Stimulated activated memory B cell treated with anti-CD40 and anti-IgM and Interleukin-4, amounts not matched to agents 10 μg/mL and 1 μg/mL and 100 μg/mL, for 72 hours (primary cell): ENCODE measurements around the gene PDCL3.

Experiments used
- ATAC-seq: fragments of 150-1000 bp; cut with Tn5 transposase; 2 replicates; pipeline ENCODE4 v1.10.0; 2021
- H3K27ac Mint-ChIP-seq: one replicate; pipeline ENCODE4 v1.8.0; 2022; ENCODE audit warnings: mild to moderate bottlenecking, mixed read lengths
- H3K27me3 Mint-ChIP-seq: one replicate; pipeline ENCODE4 v1.8.0; 2022; ENCODE audit warnings: mixed read lengths
- H3K36me3 Mint-ChIP-seq: one replicate; pipeline ENCODE4 v1.8.0; 2022; ENCODE audit warnings: mixed read lengths
- H3K4me1 Mint-ChIP-seq: one replicate; pipeline ENCODE4 v1.8.0; 2022; ENCODE audit warnings: mixed read lengths
- H3K4me3 Mint-ChIP-seq: one replicate; pipeline ENCODE4 v1.8.0; 2022; ENCODE audit warnings: mild to moderate bottlenecking, moderate library complexity, mixed read lengths
- H3K9me3 Mint-ChIP-seq: one replicate; pipeline ENCODE4 v1.8.0; 2022; ENCODE audit warnings: mixed read lengths

Gene PDCL3

DNA sequence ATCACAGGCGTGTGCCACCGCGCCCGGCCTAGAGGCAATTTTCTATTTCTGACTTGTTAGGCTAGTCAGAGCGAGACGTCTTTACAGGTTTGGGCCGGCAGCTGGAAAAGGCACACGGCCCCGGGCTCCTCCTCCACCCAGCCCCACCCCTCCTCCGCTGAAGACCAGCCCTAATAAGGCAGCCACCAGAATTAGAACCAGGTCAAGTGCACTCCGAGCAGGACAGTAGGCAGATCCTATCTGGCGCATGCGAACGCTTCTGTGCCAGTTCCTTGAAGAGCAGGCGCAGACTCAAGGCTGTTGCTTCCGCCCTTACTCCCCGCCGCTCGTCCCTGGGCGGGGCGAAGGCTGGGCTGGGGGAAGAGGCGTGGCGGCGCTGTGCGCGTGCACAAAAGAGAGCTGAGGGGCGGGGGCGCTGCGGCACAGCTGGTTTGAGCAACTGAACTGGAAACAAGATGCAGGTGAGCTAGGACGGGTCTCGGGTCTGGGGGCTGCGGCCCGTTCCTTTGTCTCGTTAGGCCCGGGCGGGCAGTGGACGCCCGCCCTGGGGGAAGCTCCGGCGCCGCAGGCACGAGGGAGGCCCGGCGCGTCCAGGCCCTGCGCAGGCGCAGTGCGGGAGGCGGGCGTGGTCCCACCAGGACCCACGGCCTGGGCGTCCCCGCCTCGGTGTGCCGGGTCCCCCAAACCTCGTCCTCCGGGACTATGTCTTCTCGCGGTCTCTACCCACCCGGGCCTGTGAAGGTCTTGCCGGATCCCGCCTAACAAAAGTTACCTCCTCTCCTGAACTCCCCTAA, at the start of gene PDCL3:
Gene PDCL3, plus strand, starts transcription at position 381 of the 794 bp plus-strand sequence. Its CDS starts 75 bp downstream, at position 456.
- ATAC-seq: peak; percentile 96
- Mint-ChIP-seq H3K9me3 (no peaks in the 10 kb centered on the region), H3K27me3 (no peaks in the 10 kb centered on the region), H3K4me3 (peak within 1 kb of the TSS; percentile 91), H3K4me1 (peaks cover 26% of the 10 kb centered on the region), H3K27ac (peak within 1 kb of the TSS; percentile 99), H3K36me3 (peaks cover 15% of the 10 kb centered on the region)

- no peak overlapping the region for H3K4me3 Mint-ChIP-seq
- ATAC-seq: peak; percentile 70
- peak overlapping the region; percentile 72 for H3K27ac Mint-ChIP-seq
- no peaks in the 10 kb centered on the region for H3K9me3 Mint-ChIP-seq
- no peaks in the 10 kb centered on the region for H3K36me3 Mint-ChIP-seq
- peaks cover 12% of the 10 kb centered on the region for H3K4me1 Mint-ChIP-seq
- peaks cover 10% of the 10 kb centered on the region for H3K27me3 Mint-ChIP-seq
These were observed 49.1 kb upstream of the PDCL3 start for GRCh38 chr2:100513650-100514049.

DNA sequence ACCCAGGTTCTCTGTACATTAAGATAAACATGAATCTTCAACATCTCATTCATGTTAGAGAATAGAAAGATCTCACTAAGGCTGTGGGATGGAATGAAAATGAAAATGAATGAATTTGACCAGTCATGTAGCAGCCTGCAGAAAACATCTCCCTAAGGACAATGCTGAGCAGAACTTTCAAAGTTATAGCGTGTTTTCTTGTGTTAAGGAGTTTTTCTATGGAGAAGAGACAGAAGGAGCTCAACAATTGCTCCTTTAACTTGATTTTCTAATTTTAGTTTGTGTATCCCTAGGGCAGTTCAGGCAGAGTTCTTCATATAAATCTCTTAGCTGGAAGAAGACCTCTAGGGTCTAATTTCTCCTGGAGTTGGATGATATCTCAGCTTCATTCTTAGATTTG, 45.2 kb upstream of the PDCL3 start:
- ATAC-seq: no peak
- Mint-ChIP-seq H3K4me1 (peaks cover 12% of the 10 kb centered on the region), H3K4me3 (no peak overlapping the region), H3K27me3 (peaks cover 21% of the 10 kb centered on the region), H3K27ac (no peak overlapping the region), H3K36me3 (no peaks in the 10 kb centered on the region), H3K9me3 (no peaks in the 10 kb centered on the region)

GRCh38 chr2:100518801-100519200, 44.0 kb upstream of the PDCL3 start:
- H3K4me3 Mint-ChIP-seq: no peak overlapping the region
- H3K36me3 Mint-ChIP-seq: no peaks in the 10 kb centered on the region
- no peaks in the 10 kb centered on the region for H3K9me3 Mint-ChIP-seq
- H3K27ac Mint-ChIP-seq: no peak overlapping the region
- no peak for ATAC-seq
- H3K27me3 Mint-ChIP-seq: peaks cover 21% of the 10 kb centered on the region
- peaks cover 2% of the 10 kb centered on the region for H3K4me1 Mint-ChIP-seq

DNA sequence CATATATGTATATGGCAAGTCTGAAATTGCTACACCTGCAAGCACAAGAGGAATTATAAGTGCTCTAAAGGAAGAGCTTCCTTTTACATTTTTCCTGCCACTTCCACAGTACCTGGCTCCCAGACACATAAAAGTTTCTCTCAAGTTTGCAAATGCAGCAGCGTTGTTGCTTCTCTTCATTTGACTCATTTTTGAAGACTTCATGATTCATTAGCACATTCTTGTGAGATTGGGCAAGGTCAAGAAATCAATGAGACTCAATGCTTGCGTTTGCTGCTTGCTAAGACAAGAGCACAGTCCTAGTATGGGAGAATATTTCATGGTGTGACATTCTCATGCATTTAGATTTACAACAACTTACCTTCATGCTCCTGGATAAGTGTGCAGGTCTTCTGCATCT, 42.6 kb upstream of the PDCL3 start:
- no peaks in the 10 kb centered on the region for H3K9me3 Mint-ChIP-seq
- no peaks in the 10 kb centered on the region for H3K4me1 Mint-ChIP-seq
- no peak overlapping the region for H3K27ac Mint-ChIP-seq
- H3K36me3 Mint-ChIP-seq: no peaks in the 10 kb centered on the region
- no peak overlapping the region for H3K4me3 Mint-ChIP-seq
- H3K27me3 Mint-ChIP-seq: peaks cover 21% of the 10 kb centered on the region
- ATAC-seq: no peak

DNA sequence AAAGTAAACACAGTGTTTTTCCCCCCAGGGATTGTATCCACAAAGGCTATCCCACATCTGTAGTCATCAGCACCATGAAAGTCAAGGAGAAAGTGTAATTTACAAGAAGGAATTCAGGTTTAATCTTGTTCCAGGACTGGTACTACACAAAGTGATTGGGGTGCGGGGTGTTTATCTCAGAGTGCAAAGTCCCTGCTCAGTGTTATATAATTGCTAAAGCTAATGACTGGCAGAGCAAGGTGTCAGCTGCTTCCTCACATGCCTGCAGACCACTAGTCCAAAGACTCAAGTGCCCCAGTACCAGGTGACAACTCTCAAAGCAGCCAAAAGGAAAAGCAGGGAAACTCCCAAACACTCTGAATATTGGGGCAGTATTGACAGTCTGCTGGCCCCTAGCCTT, 40.4 kb upstream of the PDCL3 start:
- Mint-ChIP-seq H3K9me3 (no peaks in the 10 kb centered on the region), H3K36me3 (no peaks in the 10 kb centered on the region), H3K27ac (no peak overlapping the region), H3K27me3 (peaks cover 21% of the 10 kb centered on the region), H3K4me3 (no peak overlapping the region), H3K4me1 (no peaks in the 10 kb centered on the region)
- ATAC-seq: no peak

- Mint-ChIP-seq H3K9me3 (no peaks in the 10 kb centered on the region), H3K4me3 (no peak overlapping the region), H3K27me3 (peaks cover 9% of the 10 kb centered on the region), H3K27ac (no peak overlapping the region), H3K36me3 (no peaks in the 10 kb centered on the region), H3K4me1 (no peaks in the 10 kb centered on the region)
- no peak for ATAC-seq
These were observed 38.5 kb upstream of the PDCL3 start for GRCh38 chr2:100524331-100524730.

DNA sequence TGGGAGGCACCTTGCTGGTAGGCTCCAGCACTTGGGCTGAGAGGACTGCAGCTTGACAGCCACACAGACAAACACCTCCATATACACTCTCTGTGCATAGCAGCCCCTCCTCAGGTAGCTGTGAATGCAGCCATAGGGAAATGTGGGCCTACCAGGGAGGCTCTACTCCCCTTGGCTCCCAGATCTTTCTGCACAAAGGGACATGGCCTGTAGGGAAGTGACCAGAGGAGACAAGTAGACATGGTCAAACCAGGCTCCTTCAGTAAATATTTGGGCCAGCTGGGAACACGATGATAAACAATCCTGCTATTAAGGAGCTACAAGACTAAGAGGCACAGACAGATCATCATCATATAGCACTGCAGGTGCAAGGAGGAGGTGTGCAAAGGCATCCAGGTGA, 35.9 kb upstream of the PDCL3 start:
- H3K27me3 Mint-ChIP-seq: peaks cover 17% of the 10 kb centered on the region
- H3K27ac Mint-ChIP-seq: no peak overlapping the region
- no peaks in the 10 kb centered on the region for H3K4me1 Mint-ChIP-seq
- H3K36me3 Mint-ChIP-seq: no peaks in the 10 kb centered on the region
- ATAC-seq: no peak
- no peaks in the 10 kb centered on the region for H3K9me3 Mint-ChIP-seq
- H3K4me3 Mint-ChIP-seq: no peak overlapping the region

DNA sequence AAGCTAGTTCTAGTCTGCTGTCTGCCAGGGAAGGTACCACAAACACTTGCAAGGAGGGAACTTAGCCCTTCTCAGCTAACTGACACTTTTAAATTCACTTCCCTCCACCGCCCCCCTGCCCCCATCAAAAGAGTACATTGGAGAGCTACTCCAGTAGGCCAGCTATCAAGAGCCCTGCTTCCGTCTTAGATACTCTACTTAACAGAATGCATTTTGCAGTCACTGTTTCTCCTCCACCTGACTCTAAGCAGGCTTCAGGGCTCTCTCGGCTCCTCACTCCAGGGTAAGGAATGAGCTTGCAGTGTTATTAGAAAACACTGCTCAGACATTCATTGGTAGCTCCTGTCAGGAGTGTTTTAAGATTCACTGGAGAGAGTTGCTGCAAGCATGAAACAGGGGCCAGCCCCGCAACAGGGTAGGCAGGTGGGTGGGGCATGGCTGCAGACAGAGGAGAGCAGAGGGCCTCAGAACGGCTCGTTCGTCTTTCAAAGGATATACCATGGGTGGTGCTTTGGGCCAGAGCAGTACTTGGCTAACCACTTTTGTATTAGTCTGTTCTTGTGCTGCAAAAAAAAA, 35.3 kb upstream of the PDCL3 start:
- Mint-ChIP-seq H3K4me3 (no peak overlapping the region), H3K9me3 (no peaks in the 10 kb centered on the region), H3K36me3 (no peaks in the 10 kb centered on the region), H3K27ac (no peak overlapping the region), H3K27me3 (peaks cover 17% of the 10 kb centered on the region), H3K4me1 (no peaks in the 10 kb centered on the region)
- ATAC-seq: no peak

DNA sequence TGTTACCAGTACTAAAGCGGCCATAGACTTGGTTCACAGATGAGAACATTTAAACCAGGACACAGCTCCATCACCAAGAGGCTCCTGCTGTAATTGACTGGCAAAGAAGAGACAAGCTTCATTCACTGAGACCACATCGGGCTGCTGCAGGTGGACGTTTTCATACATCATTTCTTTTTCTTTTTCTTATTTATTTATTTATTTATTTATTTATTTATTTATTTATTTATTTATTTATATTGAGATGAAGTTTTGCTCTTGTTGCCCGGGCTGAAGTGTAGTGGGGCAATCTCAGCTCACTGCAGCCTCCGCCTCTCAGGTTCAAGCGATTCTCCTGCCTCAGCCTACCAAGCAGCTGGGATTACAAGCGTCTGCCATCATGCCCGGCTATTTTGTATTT, 33.6 kb upstream of the PDCL3 start:
- Mint-ChIP-seq H3K9me3 (no peaks in the 10 kb centered on the region), H3K4me1 (no peaks in the 10 kb centered on the region), H3K36me3 (no peaks in the 10 kb centered on the region), H3K27ac (no peak overlapping the region), H3K27me3 (peaks cover 29% of the 10 kb centered on the region), H3K4me3 (no peak overlapping the region)
- no peak for ATAC-seq

DNA sequence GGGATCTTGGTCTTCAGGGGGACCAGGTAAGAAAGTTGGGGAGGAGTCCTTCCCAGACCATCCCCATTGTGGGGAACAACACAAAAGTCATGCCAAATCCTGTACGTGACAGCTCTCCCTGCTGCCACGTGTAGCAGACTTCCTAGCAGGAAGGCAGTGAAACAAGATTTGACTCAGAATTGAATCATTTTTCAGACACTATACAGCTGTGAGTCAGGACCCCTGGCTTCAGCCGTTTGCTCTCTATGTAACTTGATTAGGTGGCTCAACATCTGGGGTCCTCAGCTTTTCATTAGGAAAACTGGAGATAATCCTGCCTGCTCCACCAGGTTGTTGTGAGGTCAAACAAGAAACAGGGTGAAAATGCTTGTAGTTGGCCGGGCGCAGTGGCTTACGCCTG, 32.9 kb upstream of the PDCL3 start:
- ATAC-seq: no peak
- H3K36me3 Mint-ChIP-seq: no peaks in the 10 kb centered on the region
- no peaks in the 10 kb centered on the region for H3K9me3 Mint-ChIP-seq
- no peak overlapping the region for H3K27ac Mint-ChIP-seq
- no peaks in the 10 kb centered on the region for H3K4me1 Mint-ChIP-seq
- peaks cover 29% of the 10 kb centered on the region for H3K27me3 Mint-ChIP-seq
- no peak overlapping the region for H3K4me3 Mint-ChIP-seq

- Mint-ChIP-seq H3K4me1 (no peaks in the 10 kb centered on the region), H3K4me3 (no peak overlapping the region), H3K27me3 (peaks cover 32% of the 10 kb centered on the region), H3K27ac (no peak overlapping the region), H3K36me3 (no peaks in the 10 kb centered on the region), H3K9me3 (no peaks in the 10 kb centered on the region)
- no peak for ATAC-seq
These were observed 26.9 kb upstream of the PDCL3 start for GRCh38 chr2:100535855-100536254.

DNA sequence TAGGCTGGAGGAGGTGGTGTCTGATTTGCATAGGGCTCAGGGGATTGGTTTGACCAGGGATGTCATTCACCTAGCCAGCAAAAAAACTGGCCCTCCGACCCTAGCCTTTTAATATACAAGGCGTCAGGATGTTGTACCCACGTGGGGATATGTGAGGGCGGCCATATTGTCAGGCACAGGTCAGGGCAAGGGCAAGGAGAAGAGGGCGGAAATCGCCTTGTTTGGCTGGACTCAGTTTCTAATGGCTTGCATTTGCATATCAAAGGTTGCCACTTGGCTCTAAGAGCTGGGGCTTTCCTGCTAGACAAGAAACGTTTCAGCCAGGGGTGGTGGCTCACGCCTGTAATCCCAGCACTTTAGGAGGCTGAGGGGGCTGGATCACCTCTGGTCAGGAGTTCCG, 24.9 kb upstream of the PDCL3 start:
- no peaks in the 10 kb centered on the region for H3K9me3 Mint-ChIP-seq
- H3K4me1 Mint-ChIP-seq: no peaks in the 10 kb centered on the region
- H3K27ac Mint-ChIP-seq: no peak overlapping the region
- H3K27me3 Mint-ChIP-seq: peaks cover 23% of the 10 kb centered on the region
- H3K36me3 Mint-ChIP-seq: no peaks in the 10 kb centered on the region
- no peak for ATAC-seq
- H3K4me3 Mint-ChIP-seq: no peak overlapping the region

DNA sequence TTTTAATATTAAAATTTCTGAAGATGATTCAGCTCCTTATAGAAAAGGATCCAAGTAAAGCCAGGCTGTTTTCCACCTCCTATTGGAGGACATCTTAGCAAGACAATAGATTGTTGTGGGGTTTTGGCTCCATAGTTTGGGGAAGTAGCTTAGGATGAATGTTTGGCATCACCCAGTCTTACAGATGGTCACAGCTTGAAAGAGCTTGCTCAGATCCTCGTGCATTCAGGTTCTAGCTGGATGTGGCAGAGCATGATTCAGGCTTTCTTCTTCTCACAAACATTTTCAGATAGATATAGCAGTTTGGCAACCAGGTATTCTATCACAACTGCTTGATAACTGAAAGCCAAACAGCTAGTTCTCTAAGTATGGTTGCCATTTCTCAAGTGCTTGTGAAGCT, 23.6 kb upstream of the PDCL3 start:
- H3K9me3 Mint-ChIP-seq: no peaks in the 10 kb centered on the region
- peaks cover 13% of the 10 kb centered on the region for H3K27me3 Mint-ChIP-seq
- H3K36me3 Mint-ChIP-seq: no peaks in the 10 kb centered on the region
- ATAC-seq: no peak
- H3K27ac Mint-ChIP-seq: no peak overlapping the region
- no peaks in the 10 kb centered on the region for H3K4me1 Mint-ChIP-seq
- no peak overlapping the region for H3K4me3 Mint-ChIP-seq

- H3K4me1 Mint-ChIP-seq: peaks cover 1% of the 10 kb centered on the region
- no peaks in the 10 kb centered on the region for H3K36me3 Mint-ChIP-seq
- no peak overlapping the region for H3K27ac Mint-ChIP-seq
- no peak for ATAC-seq
- no peak overlapping the region for H3K4me3 Mint-ChIP-seq
- H3K9me3 Mint-ChIP-seq: no peaks in the 10 kb centered on the region
- peaks cover 16% of the 10 kb centered on the region for H3K27me3 Mint-ChIP-seq
These were observed 21.4 kb upstream of the PDCL3 start for GRCh38 chr2:100541404-100541803.

DNA sequence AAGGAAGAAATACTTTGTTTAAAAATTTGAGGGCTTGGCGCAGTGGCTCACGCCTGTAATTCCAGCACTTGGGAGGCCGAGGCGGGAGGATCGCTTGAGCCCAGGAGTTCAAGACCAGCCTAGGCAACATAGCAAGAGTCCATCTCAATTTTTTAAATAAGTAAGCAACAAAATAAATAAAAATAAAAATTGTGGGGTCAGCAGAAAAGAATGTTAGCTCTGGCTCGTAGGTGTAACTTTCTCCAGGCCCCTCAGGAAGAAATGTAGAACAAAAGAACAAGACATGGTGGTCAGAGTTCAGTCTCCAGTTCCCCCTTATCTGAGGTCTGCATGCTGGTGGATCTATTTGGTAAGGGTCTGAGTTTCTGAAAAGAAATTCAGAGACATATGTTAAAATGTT, 20.4 kb upstream of the PDCL3 start:
- no peak for ATAC-seq
- H3K4me1 Mint-ChIP-seq: peaks cover 6% of the 10 kb centered on the region
- H3K27ac Mint-ChIP-seq: no peak overlapping the region
- H3K4me3 Mint-ChIP-seq: no peak overlapping the region
- H3K36me3 Mint-ChIP-seq: no peaks in the 10 kb centered on the region
- peaks cover 18% of the 10 kb centered on the region for H3K27me3 Mint-ChIP-seq
- H3K9me3 Mint-ChIP-seq: no peaks in the 10 kb centered on the region
